Small intestine (tissue), 4 donors: ENCODE data around the gene OR7A10. TPM values are rescaled to one million over a fixed set of nuclear protein-coding genes. Genes with fewer than 3 reads are reported as not detected.

Experiments used
- polyA plus RNA-seq, 4 donors: library from polyadenylated mRNA; stranded (reverse) in 3 of 4; unstranded in 1 of 4; fragments of 200-250 nt in 3 of 4; fragments of 120-200 nt in 1 of 4; gene quantifications; one replicate each; pipeline versions ENCODE4 v1.2.1 to v1.2.3, GENCODE V29; 2013
- donor health status: healthy with polysubstance abuse.
- donor health status: Bipolar disorder and iron deficiency.
- donor health status: healthy.

The OR7A10 gene
- polyA plus RNA-seq, 4 donors, result not detected

Other genes with a start within 250 kb of the OR7A10 start
- gene ADGRE3, start 174.1 kb downstream of the OR7A10 start, polyA plus RNA-seq, result under 1 TPM in 3 of 4 donors, not detected in 1; 0.03 to 0.77 (median 0.54) TPM
- 10 to 100 TPM in 1 of 4 donors, 1 to 10 TPM in 3; 2.7 to 10.3 (median 4.5) TPM for gene ZNF333, start 158.9 kb downstream of the OR7A10 start, polyA plus RNA-seq
- gene ADGRE2, start 70.4 kb downstream of the OR7A10 start, polyA plus RNA-seq, result 1 to 10 TPM in 1 of 4 donors, under 1 TPM in 3; 0.22 to 1.2 (median 0.58) TPM
- gene OR7A5, start 13.7 kb downstream of the OR7A10 start, polyA plus RNA-seq, result not detected
- under 1 TPM in 1 of 4 donors, not detected in 3; 0.04 TPM for gene OR7C1, start 13.7 kb downstream of the OR7A10 start, polyA plus RNA-seq
- not detected for gene OR7A17, start 37.2 kb upstream of the OR7A10 start, polyA plus RNA-seq
- not detected for gene OR7C2, start 92.6 kb upstream of the OR7A10 start, polyA plus RNA-seq
- gene SLC1A6, start 130.9 kb upstream of the OR7A10 start, polyA plus RNA-seq, result under 1 TPM in 2 of 4 donors, not detected in 2; 0.06 TPM
- not detected for gene CASP14, start 200.6 kb upstream of the OR7A10 start, polyA plus RNA-seq
- not detected for gene OR1I1, start 233.3 kb upstream of the OR7A10 start, polyA plus RNA-seq